Gastrocnemius medialis (tissue), 4 donors: ENCODE data around the gene CRELD1. TPM values are rescaled to one million over a fixed set of nuclear protein-coding genes. Genes with fewer than 3 reads are reported as not detected.

Experiments
- ATAC-seq, 2 donors: fragments of 150-250 bp; one replicate each; pipeline ENCODE4 v1.9.1; 2016
- DNase-seq, 2 donors: peaks; one replicate each; pipeline ENCODE4 v3.0.0-alpha.2; 2019
- H3K27ac ChIP-seq, 4 donors: fragments of 200-600 bp; sonication (generic); 1 replicate in 1 of 4; 2 replicates in 3 of 4; pipeline ENCODE4 v1.5.1; 2016 to 2018; ENCODE audit warnings: mild to moderate bottlenecking in 2 of 4, moderate library complexity in 1 of 4
- H3K27me3 ChIP-seq, 3 donors: fragments of 200-600 bp; sonication (generic) in 2 of 3; 1 replicate in 1 of 3; 2 replicates in 2 of 3; pipeline versions ENCODE4 v1.5.1 to v1.6.0; 2016 to 2019; ENCODE audit warnings: mild to moderate bottlenecking in 1 of 3, moderate library complexity in 1 of 3
- H3K36me3 ChIP-seq, 2 donors: fragments of 200-600 bp; sonication (generic) in 1 of 2; one replicate each; pipeline ENCODE4 v1.5.1; 2017 to 2018
- H3K4me1 ChIP-seq, 2 donors: fragments of 200-600 bp; sonication (generic) in 1 of 2; one replicate each; pipeline ENCODE4 v1.5.1; 2016 to 2017; ENCODE audit warnings: mild to moderate bottlenecking in 2 of 2
- H3K4me3 ChIP-seq, 4 donors: fragments of 200-600 bp; sonication (generic) in 3 of 4; 1 replicate in 1 of 4; 2 replicates in 3 of 4; pipeline ENCODE4 v1.5.1; 2016 to 2019; ENCODE audit warnings: mild to moderate bottlenecking in 2 of 4
- H3K9me3 ChIP-seq, 3 donors: fragments of 200-600 bp; sonication (generic) in 2 of 3; 1 replicate in 1 of 3; 2 replicates in 2 of 3; pipeline ENCODE4 v1.5.1; 2016 to 2019
- CTCF ChIP-seq, 5 experiments: fragments of 450-650 bp in 3 of 5; fragments of 200-600 bp in 2 of 5; sonication (generic) in 2 of 5; IDR thresholded peaks in 4 of 5; conservative IDR thresholded peaks in 1 of 5; 1 replicate in 4 of 5; 2 replicates in 1 of 5; pipeline ENCODE4 v1.5.1; 2016 to 2019; ENCODE audit warnings: antibody characterized with exemption in 5 of 5, mild to moderate bottlenecking in 3 of 5, moderate library complexity in 3 of 5
- POLR2A ChIP-seq, 2 donors: fragments of 450-650 bp; IDR thresholded peaks; one replicate each; pipeline ENCODE4 v1.6.1; 2017; ENCODE audit warnings: antibody characterized with exemption in 2 of 2, mild to moderate bottlenecking in 2 of 2, moderate library complexity in 2 of 2
- in situ Hi-C, 4 donors: fragments of 200-750 bp; cut with MboI; loops; one replicate each; pipeline versions ENCODE4 v1.15.0 to v1.8.0; 2017; ENCODE audit warnings: low sequenced_read_pairs in 4 of 4
- intact Hi-C: fragments of 100-400 bp; cut with DNase I; formaldehyde crosslinking; loops from one replicate; pipeline ENCODE4 v1.15.1; 2023; ENCODE audit warnings: low total_unique reads
- total RNA-seq, 4 donors: library from RNA; depleted of rRNA; stranded (reverse); fragments of >200 nt; gene quantifications; one replicate each; pipeline versions ENCODE4 v1.1.0 to v1.2.3, GENCODE V29; 2016

The CRELD1 gene
- total RNA-seq, 4 donors from 2014 or later: 31.6 to 42.3 (median 37.1) TPM

GRCh38 chr3:9945358-9945757 is 11.7 kb downstream of the CRELD1 start:
- peaks cover 7 to 16% of the 10 kb centered on the region in 2 donors for H3K4me1 ChIP-seq
- peak overlapping the region in 3 of 4 donors; percentile 16 to 92 (median 80) for H3K27ac ChIP-seq
- H3K27me3 ChIP-seq: no peaks in the 10 kb centered on the region
- ATAC-seq (no peak), DNase-seq (no peak)
- intact Hi-C loops: loop anchor here (5.0 kb wide), 1 partner anchor 82 kb away; the partner anchor contains the start of gene FANCD2
- H3K36me3 ChIP-seq: peaks cover 0 to 23% of the 10 kb centered on the region in 2 donors
- no peaks in the 10 kb centered on the region for H3K9me3 ChIP-seq
- H3K4me3 ChIP-seq: no peak overlapping the region
- in situ Hi-C loops: no loop called here
- TF ChIP-seq POLR2A (IDR thresholded peaks at IDR 0.05) (no peak), CTCF (IDR thresholded peaks at IDR 0.05 in 4 of 5, conservative IDR thresholded peaks at IDR 0.05 in 1 of 5) (no peak)

- in situ Hi-C loops: no loop called here
- TF ChIP-seq POLR2A (IDR thresholded peaks at IDR 0.05): peak; percentile 21 to 41
- TF ChIP-seq CTCF (IDR thresholded peaks at IDR 0.05 in 4 of 5, conservative IDR thresholded peaks at IDR 0.05 in 1 of 5): peak; percentile 59 to 78 (median 66)
- H3K36me3 ChIP-seq: peaks cover 0 to 16% of the 10 kb centered on the region in 2 donors
Observed at GRCh38 chr3:9946112-9947024, 12.7 kb downstream of the CRELD1 start.

GRCh38 chr3:9947025-9947995 is 13.7 kb downstream of the CRELD1 start:
- DNase-seq (peak; percentile 71 to 85), ATAC-seq (peak; percentile 78 to 85)
- H3K36me3 ChIP-seq: peaks cover 0 to 16% of the 10 kb centered on the region in 2 donors
- no peaks in the 10 kb centered on the region for H3K9me3 ChIP-seq
- intact Hi-C loops (loop anchor here (2.0 to 5.0 kb wide), 3 partner anchors 29 to 80 kb away; partner anchors contain the start of gene FANCD2), in situ Hi-C loops (no loop called here)
- H3K27ac ChIP-seq: peak overlapping the region; percentile 79 to 92 (median 84)
- peaks cover 11 to 22% of the 10 kb centered on the region in 2 donors for H3K4me1 ChIP-seq
- H3K27me3 ChIP-seq: no peaks in the 10 kb centered on the region
- H3K4me3 ChIP-seq: peak overlapping the region; percentile 62 to 87 (median 80)
- peak; percentile 70 to 83 for TF ChIP-seq POLR2A (IDR thresholded peaks at IDR 0.05)
- TF ChIP-seq CTCF (IDR thresholded peaks at IDR 0.05 in 4 of 5, conservative IDR thresholded peaks at IDR 0.05 in 1 of 5): peak; percentile 56 to 78 (median 74)

More at GRCh38 chr3:9946112-9947024, 12.7 kb downstream of the CRELD1 start:
- intact Hi-C loops: loop anchor here (1.0 to 5.0 kb wide), 5 partner anchors 13 to 81 kb away; partner anchors contain the start of genes CRELD1 and FANCD2
- H3K27ac ChIP-seq: peak overlapping the region; percentile 79 to 92 (median 84)
- DNase-seq: peak; percentile 67 to 81
- peak overlapping the region; percentile 62 to 87 (median 80) for H3K4me3 ChIP-seq
- ATAC-seq: peak; percentile 73 to 76
- H3K9me3 ChIP-seq: no peaks in the 10 kb centered on the region
- H3K27me3 ChIP-seq: no peaks in the 10 kb centered on the region
- peaks cover 7 to 16% of the 10 kb centered on the region in 2 donors for H3K4me1 ChIP-seq

GRCh38 chr3:9948586-9948985 is 15.0 kb downstream of the CRELD1 start:
- H3K36me3 ChIP-seq: peaks cover 0 to 10% of the 10 kb centered on the region in 2 donors
- DNase-seq (no peak), ATAC-seq (no peak)
- peak overlapping the region in 3 of 4 donors; percentile 13 to 87 (median 80) for H3K27ac ChIP-seq
- H3K4me1 ChIP-seq: peaks cover 11 to 22% of the 10 kb centered on the region in 2 donors
- H3K9me3 ChIP-seq: no peaks in the 10 kb centered on the region
- in situ Hi-C loops: no loop called here
- intact Hi-C loops: loop anchor here (5.0 kb wide), 1 partner anchor 79 kb away; the partner anchor contains the start of gene FANCD2
- H3K4me3 ChIP-seq: no peak overlapping the region
- no peaks in the 10 kb centered on the region for H3K27me3 ChIP-seq
- TF ChIP-seq POLR2A (IDR thresholded peaks at IDR 0.05) (no peak), CTCF (IDR thresholded peaks at IDR 0.05 in 4 of 5, conservative IDR thresholded peaks at IDR 0.05 in 1 of 5) (no peak)
